Measurements from ENCODE around the gene CADM4.

- TF ChIP-seq CTCF (IDR thresholded peaks at IDR 0.05) (no peak), POLR2A (IDR thresholded peaks at IDR 0.05) (no peak), EP300 (IDR thresholded peaks at IDR 0.05) (no peak)
Observed at GRCh38 chr19:43638214-43638994, 1.2 kb downstream of the CADM4 start.

All from tibial nerve (tissue), 4 donors.